ENCODE measurements around the gene ZNF44.

DNA sequence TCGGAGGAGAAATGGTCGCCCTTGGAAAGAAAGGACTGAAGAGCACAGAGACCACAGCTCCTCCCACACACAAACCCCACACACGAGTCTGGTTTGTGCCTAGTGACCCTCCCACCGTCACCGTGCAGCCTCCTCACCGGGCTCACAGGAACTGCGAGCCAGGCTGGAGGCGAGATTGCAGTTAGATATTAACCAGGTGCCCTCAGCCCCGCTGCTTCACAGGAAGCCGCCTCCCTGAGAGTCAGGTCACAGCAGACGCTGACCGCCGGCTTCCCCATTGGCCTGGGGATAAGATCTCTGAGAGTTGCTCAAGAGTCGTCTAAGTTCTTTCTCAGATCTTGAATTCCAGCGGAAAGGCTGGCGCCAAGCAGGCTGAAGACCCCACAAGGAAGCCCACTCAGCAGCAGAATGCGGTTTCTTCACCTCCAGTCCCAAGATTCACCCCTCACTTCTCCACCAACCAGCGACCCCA lies 870 bp downstream of the ZNF44 start:
- TF ChIP-seq, protein P1, sequence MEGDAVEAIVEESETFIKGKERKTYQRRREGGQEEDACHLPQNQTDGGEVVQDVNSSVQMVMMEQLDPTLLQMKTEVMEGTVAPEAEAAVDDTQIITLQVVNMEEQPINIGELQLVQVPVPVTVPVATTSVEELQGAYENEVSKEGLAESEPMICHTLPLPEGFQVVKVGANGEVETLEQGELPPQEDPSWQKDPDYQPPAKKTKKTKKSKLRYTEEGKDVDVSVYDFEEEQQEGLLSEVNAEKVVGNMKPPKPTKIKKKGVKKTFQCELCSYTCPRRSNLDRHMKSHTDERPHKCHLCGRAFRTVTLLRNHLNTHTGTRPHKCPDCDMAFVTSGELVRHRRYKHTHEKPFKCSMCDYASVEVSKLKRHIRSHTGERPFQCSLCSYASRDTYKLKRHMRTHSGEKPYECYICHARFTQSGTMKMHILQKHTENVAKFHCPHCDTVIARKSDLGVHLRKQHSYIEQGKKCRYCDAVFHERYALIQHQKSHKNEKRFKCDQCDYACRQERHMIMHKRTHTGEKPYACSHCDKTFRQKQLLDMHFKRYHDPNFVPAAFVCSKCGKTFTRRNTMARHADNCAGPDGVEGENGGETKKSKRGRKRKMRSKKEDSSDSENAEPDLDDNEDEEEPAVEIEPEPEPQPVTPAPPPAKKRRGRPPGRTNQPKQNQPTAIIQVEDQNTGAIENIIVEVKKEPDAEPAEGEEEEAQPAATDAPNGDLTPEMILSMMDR (conservative IDR thresholded peaks at IDR 0.05) = no peak
- TF ChIP-seq ZFX (IDR thresholded peaks at IDR 0.05) = no peak

Data from C4-2B (cell line).